Measurements from ENCODE around the gene PARD3. TPM values are rescaled to one million over a fixed set of nuclear protein-coding genes. Genes with fewer than 3 reads are reported as not detected.

Gene PARD3
- total RNA-seq, 1 donor from 2014 or later = 22.9 TPM

- H3K27ac Mint-ChIP-seq (ENCODE audit: unreplicated experiment) = no peak overlapping the region
- no peak overlapping the region for H3K4me3 Mint-ChIP-seq (ENCODE audit: unreplicated experiment)
- TF ChIP-seq, protein P1, sequence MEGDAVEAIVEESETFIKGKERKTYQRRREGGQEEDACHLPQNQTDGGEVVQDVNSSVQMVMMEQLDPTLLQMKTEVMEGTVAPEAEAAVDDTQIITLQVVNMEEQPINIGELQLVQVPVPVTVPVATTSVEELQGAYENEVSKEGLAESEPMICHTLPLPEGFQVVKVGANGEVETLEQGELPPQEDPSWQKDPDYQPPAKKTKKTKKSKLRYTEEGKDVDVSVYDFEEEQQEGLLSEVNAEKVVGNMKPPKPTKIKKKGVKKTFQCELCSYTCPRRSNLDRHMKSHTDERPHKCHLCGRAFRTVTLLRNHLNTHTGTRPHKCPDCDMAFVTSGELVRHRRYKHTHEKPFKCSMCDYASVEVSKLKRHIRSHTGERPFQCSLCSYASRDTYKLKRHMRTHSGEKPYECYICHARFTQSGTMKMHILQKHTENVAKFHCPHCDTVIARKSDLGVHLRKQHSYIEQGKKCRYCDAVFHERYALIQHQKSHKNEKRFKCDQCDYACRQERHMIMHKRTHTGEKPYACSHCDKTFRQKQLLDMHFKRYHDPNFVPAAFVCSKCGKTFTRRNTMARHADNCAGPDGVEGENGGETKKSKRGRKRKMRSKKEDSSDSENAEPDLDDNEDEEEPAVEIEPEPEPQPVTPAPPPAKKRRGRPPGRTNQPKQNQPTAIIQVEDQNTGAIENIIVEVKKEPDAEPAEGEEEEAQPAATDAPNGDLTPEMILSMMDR (IDR thresholded peaks at IDR 0.05; ENCODE audit: partially characterized antibody, unreplicated experiment) = no peak
- no peaks in the 10 kb centered on the region for H3K27me3 Mint-ChIP-seq (ENCODE audit: unreplicated experiment)
- peaks cover 7% of the 10 kb centered on the region for H3K9me3 Mint-ChIP-seq (ENCODE audit: unreplicated experiment)
- peaks cover 12% of the 10 kb centered on the region for H3K4me1 Mint-ChIP-seq (ENCODE audit: low read depth, unreplicated experiment)
- no peak for DNase-seq
- H3K36me3 Mint-ChIP-seq (ENCODE audit: unreplicated experiment) = peaks cover 4% of the 10 kb centered on the region
Measured at GRCh38 chr10:34310234-34310633, 504.9 kb downstream of the PARD3 start.

- DNase-seq = peak; percentile 52
- TF ChIP-seq, protein P1 (IDR thresholded peaks at IDR 0.05; ENCODE audit: partially characterized antibody, unreplicated experiment) = no peak
- Mint-ChIP-seq H3K36me3 (ENCODE audit: unreplicated experiment) (peaks cover 4% of the 10 kb centered on the region), H3K27me3 (ENCODE audit: unreplicated experiment) (no peaks in the 10 kb centered on the region), H3K4me1 (ENCODE audit: low read depth, unreplicated experiment) (peaks cover 17% of the 10 kb centered on the region), H3K9me3 (ENCODE audit: unreplicated experiment) (peaks cover 9% of the 10 kb centered on the region), H3K4me3 (ENCODE audit: unreplicated experiment) (no peak overlapping the region), H3K27ac (ENCODE audit: unreplicated experiment) (no peak overlapping the region)
Measured at GRCh38 chr10:34305189-34305588, 509.9 kb downstream of the PARD3 start.

GRCh38 chr10:34303022-34303421 is 512.1 kb downstream of the PARD3 start:
- Mint-ChIP-seq H3K4me3 (ENCODE audit: unreplicated experiment) (no peak overlapping the region), H3K9me3 (ENCODE audit: unreplicated experiment) (peaks cover 6% of the 10 kb centered on the region), H3K27ac (ENCODE audit: unreplicated experiment) (no peak overlapping the region), H3K36me3 (ENCODE audit: unreplicated experiment) (peaks cover 4% of the 10 kb centered on the region), H3K4me1 (ENCODE audit: low read depth, unreplicated experiment) (peaks cover 17% of the 10 kb centered on the region), H3K27me3 (ENCODE audit: unreplicated experiment) (no peaks in the 10 kb centered on the region)
- DNase-seq = no peak
- TF ChIP-seq, protein P1 (IDR thresholded peaks at IDR 0.05; ENCODE audit: partially characterized antibody, unreplicated experiment) = no peak

- no peak overlapping the region for H3K27ac Mint-ChIP-seq (ENCODE audit: unreplicated experiment)
- H3K9me3 Mint-ChIP-seq (ENCODE audit: unreplicated experiment) = peaks cover 3% of the 10 kb centered on the region
- TF ChIP-seq, protein P1 (IDR thresholded peaks at IDR 0.05; ENCODE audit: partially characterized antibody, unreplicated experiment) = no peak
- H3K4me1 Mint-ChIP-seq (ENCODE audit: low read depth, unreplicated experiment) = peaks cover 20% of the 10 kb centered on the region
- H3K4me3 Mint-ChIP-seq (ENCODE audit: unreplicated experiment) = no peak overlapping the region
- DNase-seq = no peak
- no peaks in the 10 kb centered on the region for H3K36me3 Mint-ChIP-seq (ENCODE audit: unreplicated experiment)
- H3K27me3 Mint-ChIP-seq (ENCODE audit: unreplicated experiment) = no peaks in the 10 kb centered on the region
Measured at GRCh38 chr10:34299105-34299611, 515.9 kb downstream of the PARD3 start.

DNA sequence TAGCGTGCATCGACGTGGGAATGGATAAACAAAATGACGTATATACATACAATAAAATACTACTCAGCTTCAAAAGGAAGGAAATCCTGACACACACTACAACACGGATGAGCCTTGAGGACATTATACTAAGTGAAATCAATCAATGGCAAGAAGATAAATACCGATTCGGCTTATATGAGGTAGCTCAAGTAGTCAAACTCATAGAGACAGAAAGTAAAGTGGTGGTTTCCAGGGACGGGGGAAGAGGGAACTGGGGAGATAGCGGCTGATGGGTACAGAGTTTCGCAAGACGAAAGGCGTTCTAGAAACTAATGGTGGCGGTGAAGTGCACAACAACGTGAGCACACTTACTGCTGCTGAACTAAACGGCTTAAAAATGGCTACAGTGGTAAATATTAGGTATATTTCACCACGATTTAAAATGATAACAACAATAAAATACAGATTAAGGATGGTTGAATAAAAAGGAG is 516.7 kb downstream of the PARD3 start:
- TF ChIP-seq, protein P1 (IDR thresholded peaks at IDR 0.05; ENCODE audit: partially characterized antibody, unreplicated experiment) = no peak
- Mint-ChIP-seq H3K27me3 (ENCODE audit: unreplicated experiment) (no peaks in the 10 kb centered on the region), H3K36me3 (ENCODE audit: unreplicated experiment) (no peaks in the 10 kb centered on the region), H3K27ac (ENCODE audit: unreplicated experiment) (no peak overlapping the region), H3K4me1 (ENCODE audit: low read depth, unreplicated experiment) (peaks cover 25% of the 10 kb centered on the region), H3K4me3 (ENCODE audit: unreplicated experiment) (no peak overlapping the region), H3K9me3 (ENCODE audit: unreplicated experiment) (peaks cover 3% of the 10 kb centered on the region)
- DNase-seq = no peak
